Mesodermal cell (in vitro differentiated cells): ENCODE results near the gene CT45A8. TPM values are rescaled to one million over a fixed set of nuclear protein-coding genes. Genes with fewer than 3 reads are reported as not detected.
"Not testable (repeated sequence)": the region's sequence is repeated elsewhere in the genome, so short reads cannot be mapped to it uniquely, and the experiment has no call there.

Experiments
- H3K27ac ChIP-seq: 2 replicates; pipeline ENCODE4 v1.7.0; 2013; ENCODE audit warnings: mild to moderate bottlenecking, low read depth, low read length, moderate library complexity; ENCODE audit not compliant: severe bottlenecking
- H3K36me3 ChIP-seq: 2 replicates; pipeline ENCODE4 v1.7.1; 2013; ENCODE audit warnings: mild to moderate bottlenecking, low read length, moderate library complexity; ENCODE audit not compliant: control insufficient read depth, insufficient read depth
- H3K4me1 ChIP-seq: one replicate; pipeline ENCODE4 v1.7.1; 2013; ENCODE audit warnings: mild to moderate bottlenecking, low read length; ENCODE audit not compliant: insufficient read depth, control insufficient read depth, poor library complexity, severe bottlenecking
- H3K4me3 ChIP-seq: 2 replicates; pipeline ENCODE4 v1.7.0; 2013; ENCODE audit warnings: low read length, control low read depth, mild to moderate bottlenecking; ENCODE audit not compliant: insufficient read depth, poor library complexity, severe bottlenecking; ENCODE audit errors: extremely low read depth
- H3K9me3 ChIP-seq: 2 replicates; pipeline ENCODE4 v1.7.1; 2013; ENCODE audit warnings: mild to moderate bottlenecking, low read length, moderate library complexity; ENCODE audit not compliant: control insufficient read depth
- WGBS, 2 experiments: methylation state at CpG; one replicate each; pipeline ENCODE4 v1.1.5; 2013; ENCODE audit warnings: missing lambda C conversion rate in 2 of 2; ENCODE audit not compliant: insufficient coverage in 2 of 2; 5-methylcytosine and 5-hydroxymethylcytosine counted together
- polyA plus RNA-seq, 2 experiments: library from polyadenylated mRNA; stranded (reverse); fragments of 50-300 nt; gene quantifications; one replicate each; pipeline ENCODE4 v1.2.3, GENCODE V29; 2013

The CT45A8 gene
- not detected for polyA plus RNA-seq (2013, experiment 1 of 2)
- polyA plus RNA-seq (2013, experiment 2 of 2) = not detected

GRCh38 chrX:135854438-135854837 is at the start of gene CT45A8:
Gene CT45A8, minus strand, starts transcription at chrX:135854538. Its CDS starts 3,755 bp downstream, at chrX:135850783.
- not testable (repeated sequence) for H3K4me3 ChIP-seq, H3K4me1 ChIP-seq, H3K36me3 ChIP-seq, H3K9me3 ChIP-seq, H3K27ac ChIP-seq
- WGBS, 2 experiments = no CpG with 5 or more reads among the region's 17 CpGs

GRCh38 chrX:135893294-135893817 is 39.0 kb upstream of the CT45A8 start, which contains the start of the genes CT45A10 and SAGE1:
Gene CT45A10, minus strand, starts transcription at chrX:135893444. Its CDS starts 8,100 bp downstream, at chrX:135885344.
Gene SAGE1, plus strand, starts transcription at chrX:135893716. Its CDS starts 2,527 bp downstream, at chrX:135896243.
- Histone ChIP-seq H3K4me1 (no peaks in the 10 kb centered on the region), H3K9me3 (no peaks in the 10 kb centered on the region), H3K4me3 (no peak within 1 kb of the TSS), H3K36me3 (no peaks in the 10 kb centered on the region), H3K27ac (no peak within 1 kb of the TSS)
- 76 to 83% methylated on average over 6 to 7 of the region's 22 CpGs for whole genome bisulfite sequencing, 2 experiments

- no peaks in the 10 kb centered on the region for H3K4me1 ChIP-seq
- H3K36me3 ChIP-seq = no peaks in the 10 kb centered on the region
- 80 to 90% methylated on average over 2 to 3 of the region's 11 CpGs for WGBS, 2 experiments
- H3K4me3 ChIP-seq = no peak overlapping the region
- no peaks in the 10 kb centered on the region for H3K9me3 ChIP-seq
- no peak overlapping the region for H3K27ac ChIP-seq
Measured at GRCh38 chrX:135892781-135893180, 38.4 kb upstream of the CT45A8 start.

GRCh38 chrX:135890087-135890585 is 35.8 kb upstream of the CT45A8 start:
- H3K36me3 ChIP-seq = no peaks in the 10 kb centered on the region
- no peaks in the 10 kb centered on the region for H3K4me1 ChIP-seq
- no peak overlapping the region for H3K4me3 ChIP-seq
- H3K27ac ChIP-seq = no peak overlapping the region
- H3K9me3 ChIP-seq = no peaks in the 10 kb centered on the region
- WGBS, 2 experiments = 91% methylated on average over 8 of the region's 14 CpGs; no CpG with 5 or more reads in 1 of the 2 experiments

- H3K4me3 ChIP-seq, H3K36me3 ChIP-seq, H3K9me3 ChIP-seq, H3K4me1 ChIP-seq, H3K27ac ChIP-seq: not testable (repeated sequence)
- 100% methylated on average over 1 of the region's 15 CpGs; no CpG with 5 or more reads in 1 of the 2 experiments for WGBS, 2 experiments
Measured at GRCh38 chrX:135888976-135889375, 34.6 kb upstream of the CT45A8 start.

GRCh38 chrX:135888230-135888629 is 33.9 kb upstream of the CT45A8 start:
- not testable (repeated sequence) for H3K9me3 ChIP-seq, H3K36me3 ChIP-seq, H3K27ac ChIP-seq, H3K4me1 ChIP-seq, H3K4me3 ChIP-seq
- 100% methylated on average over 1 to 3 of the region's 18 CpGs for WGBS, 2 experiments

GRCh38 chrX:135882741-135883140 is 28.4 kb upstream of the CT45A8 start:
- not testable (repeated sequence) for H3K9me3 ChIP-seq, H3K4me1 ChIP-seq
- WGBS, 2 experiments = no CpG with 5 or more reads among the region's 5 CpGs

GRCh38 chrX:135871712-135872111 is 17.4 kb upstream of the CT45A8 start, which contains the start of gene CT45A9:
Gene CT45A9, minus strand, starts transcription at chrX:135871812. Its CDS starts 3,751 bp downstream, at chrX:135868061.
- H3K36me3 ChIP-seq, H3K4me1 ChIP-seq, H3K4me3 ChIP-seq, H3K27ac ChIP-seq, H3K9me3 ChIP-seq: not testable (repeated sequence)
- no CpG with 5 or more reads among the region's 17 CpGs for WGBS, 2 experiments

More at GRCh38 chrX:135882741-135883140, 28.4 kb upstream of the CT45A8 start:
- H3K4me3 ChIP-seq, H3K27ac ChIP-seq, H3K36me3 ChIP-seq: not testable (repeated sequence)

- H3K27ac ChIP-seq, H3K4me3 ChIP-seq, H3K4me1 ChIP-seq, H3K9me3 ChIP-seq, H3K36me3 ChIP-seq: not testable (repeated sequence)
- WGBS, 2 experiments = no CpG with 5 or more reads among the region's 17 CpGs
Measured at GRCh38 chrX:135837180-135837579, 17.2 kb downstream of the CT45A8 start, which contains the start of gene CT45A7. Gene CT45A7, minus strand, starts transcription at chrX:135837280. Its CDS starts 3,747 bp downstream, at chrX:135833533.

- not testable (repeated sequence) for H3K27ac ChIP-seq, H3K36me3 ChIP-seq, H3K4me3 ChIP-seq, H3K9me3 ChIP-seq, H3K4me1 ChIP-seq
- no CpG with 5 or more reads among the region's 17 CpGs for WGBS, 2 experiments
Measured at GRCh38 chrX:135819912-135820311, 34.4 kb downstream of the CT45A8 start, which contains the start of gene CT45A2. Gene CT45A2, minus strand, starts transcription at chrX:135820012. Its CDS starts 3,747 bp downstream, at chrX:135816265.

GRCh38 chrX:135802687-135803086 is 51.7 kb downstream of the CT45A8 start, which contains the start of gene CT45A6:
Gene CT45A6, minus strand, starts transcription at chrX:135802787. Its CDS starts 3,794 bp downstream, at chrX:135798993.
- no CpG with 5 or more reads among the region's 16 CpGs for WGBS, 2 experiments
- not testable (repeated sequence) for H3K4me3 ChIP-seq, H3K4me1 ChIP-seq, H3K36me3 ChIP-seq, H3K27ac ChIP-seq, H3K9me3 ChIP-seq
